ENCODE measurements around the gene RGS17. TPM values are rescaled to one million over a fixed set of nuclear protein-coding genes. Genes with fewer than 3 reads are reported as not detected.

Gene RGS17
- total RNA-seq (ENCODE audit: low replicate concordance) = 7.8 and 38.1 TPM in 2 replicates

- peak; percentile 72 for DNase-seq (ENCODE audit: low read depth)
- H3K4me3 ChIP-seq (ENCODE audit: low read depth, low read length) = peak within 1 kb of the TSS; percentile 92
- no peak for TF ChIP-seq CTCF (IDR thresholded peaks at IDR 0.05; ENCODE audit: insufficient read depth, low read length)
Measured at GRCh38 chr6:153131037-153131981, at the start of gene RGS17. Gene RGS17 (minus strand): TSS chr6:153131282. CDS start chr6:153044018, 87,264 bp downstream.

GRCh38 chr6:153172815-153173214 lies 41.7 kb upstream of the RGS17 start:
- no peak for TF ChIP-seq CTCF (IDR thresholded peaks at IDR 0.05; ENCODE audit: insufficient read depth, low read length)
- no peak overlapping the region for H3K4me3 ChIP-seq (ENCODE audit: low read depth, low read length)
- DNase-seq (ENCODE audit: low read depth) = no peak

GRCh38 chr6:153170511-153170910 lies 39.4 kb upstream of the RGS17 start:
- no peak for TF ChIP-seq CTCF (IDR thresholded peaks at IDR 0.05; ENCODE audit: insufficient read depth, low read length)
- H3K4me3 ChIP-seq (ENCODE audit: low read depth, low read length) = no peak overlapping the region
- DNase-seq (ENCODE audit: low read depth) = peak; percentile 7

- H3K4me3 ChIP-seq (ENCODE audit: low read depth, low read length) = no peak overlapping the region
- no peak for TF ChIP-seq CTCF (IDR thresholded peaks at IDR 0.05; ENCODE audit: insufficient read depth, low read length)
- no peak for DNase-seq (ENCODE audit: low read depth)
Measured at GRCh38 chr6:153167907-153168306, 36.8 kb upstream of the RGS17 start.

- peak; percentile 87 for DNase-seq (ENCODE audit: low read depth)
- H3K4me3 ChIP-seq (ENCODE audit: low read depth, low read length) = peak overlapping the region; percentile 27
- no peak for TF ChIP-seq CTCF (IDR thresholded peaks at IDR 0.05; ENCODE audit: insufficient read depth, low read length)
Measured at GRCh38 chr6:153167061-153167891, 36.2 kb upstream of the RGS17 start.

GRCh38 chr6:153162646-153163045 lies 31.6 kb upstream of the RGS17 start:
- TF ChIP-seq CTCF (IDR thresholded peaks at IDR 0.05; ENCODE audit: insufficient read depth, low read length) = no peak
- DNase-seq (ENCODE audit: low read depth) = peak; percentile 2
- no peak overlapping the region for H3K4me3 ChIP-seq (ENCODE audit: low read depth, low read length)
